ENCODE results near the gene PEAR1.

Gene PEAR1

GRCh38 chr1:156859523-156860112 lies 33.9 kb upstream of the PEAR1 start:
- in situ Hi-C loops (cut with MboI; ENCODE audit: low pct_unique_long_range_greater_than_20kb, low sequenced_read_pairs), result no loop called here
- no peak for DNase-seq

GRCh38 chr1:156860113-156860627 lies 33.3 kb upstream of the PEAR1 start:
- in situ Hi-C loops (cut with MboI; ENCODE audit: low pct_unique_long_range_greater_than_20kb, low sequenced_read_pairs), result no loop called here
- peak; percentile 65 for DNase-seq

GRCh38 chr1:156860628-156861423 lies 32.7 kb upstream of the PEAR1 start, which contains the start of gene NTRK1:
TSS of gene NTRK1 (plus strand) at chr1:156860865. CDS start at chr1:156860935, 70 bp downstream.
- peak; percentile 65 for DNase-seq
- in situ Hi-C loops (cut with MboI; ENCODE audit: low pct_unique_long_range_greater_than_20kb, low sequenced_read_pairs), result no loop called here

DNA sequence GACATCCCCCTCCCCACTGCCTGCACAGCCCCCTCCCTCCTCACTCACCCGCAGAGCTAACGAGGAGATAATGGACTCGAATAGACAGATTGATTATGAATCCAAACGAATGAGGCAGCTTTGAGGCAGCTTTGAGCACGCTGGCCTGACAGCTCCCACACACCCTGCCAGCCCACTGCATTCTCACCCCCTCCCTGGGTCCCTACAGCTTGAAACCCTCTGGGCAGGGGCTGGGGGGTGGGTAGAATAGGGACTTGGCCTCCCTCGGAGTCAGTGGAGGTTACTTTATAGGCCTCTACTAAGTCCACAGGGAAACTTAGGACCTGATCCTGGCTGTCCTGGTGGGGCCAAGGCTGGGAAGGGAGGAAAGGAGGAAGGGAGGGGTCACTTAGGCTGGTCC lies 30.9 kb upstream of the PEAR1 start:
- no peak for DNase-seq
- in situ Hi-C loops (cut with MboI; ENCODE audit: low pct_unique_long_range_greater_than_20kb, low sequenced_read_pairs), result no loop called here

DNA sequence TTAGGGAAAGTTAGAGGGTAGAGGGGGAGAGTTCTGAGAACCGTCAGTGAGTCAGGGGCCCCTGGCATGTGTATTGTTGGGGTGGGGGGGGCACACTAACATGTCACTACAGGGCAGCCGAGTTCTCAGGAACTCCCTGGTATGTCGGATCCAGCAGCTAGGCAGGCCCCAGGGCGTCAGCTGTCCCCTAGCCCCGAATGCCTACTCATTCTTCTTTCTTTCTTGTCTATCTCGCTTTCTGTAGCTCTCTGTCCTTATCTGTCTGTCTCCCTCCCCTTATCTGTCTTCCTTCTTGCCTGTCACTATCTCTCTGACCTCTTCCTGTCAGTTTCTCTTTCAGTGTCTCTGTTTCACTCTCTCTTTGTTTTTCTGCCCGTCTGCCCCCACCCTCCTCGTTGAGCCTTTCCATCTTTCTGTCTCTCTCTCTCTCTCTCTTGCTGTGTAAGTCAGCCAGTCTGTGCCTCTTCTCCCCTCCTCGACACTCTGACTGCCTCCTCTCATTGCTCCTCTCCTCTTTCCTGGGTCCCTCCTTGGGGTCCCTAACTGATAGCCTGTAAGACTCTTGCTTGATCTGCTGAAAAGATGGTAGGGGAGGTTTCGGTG lies 30.4 kb upstream of the PEAR1 start:
- DNase-seq, result peak; percentile 37
- in situ Hi-C loops (cut with MboI; ENCODE audit: low pct_unique_long_range_greater_than_20kb, low sequenced_read_pairs), result no loop called here

DNA sequence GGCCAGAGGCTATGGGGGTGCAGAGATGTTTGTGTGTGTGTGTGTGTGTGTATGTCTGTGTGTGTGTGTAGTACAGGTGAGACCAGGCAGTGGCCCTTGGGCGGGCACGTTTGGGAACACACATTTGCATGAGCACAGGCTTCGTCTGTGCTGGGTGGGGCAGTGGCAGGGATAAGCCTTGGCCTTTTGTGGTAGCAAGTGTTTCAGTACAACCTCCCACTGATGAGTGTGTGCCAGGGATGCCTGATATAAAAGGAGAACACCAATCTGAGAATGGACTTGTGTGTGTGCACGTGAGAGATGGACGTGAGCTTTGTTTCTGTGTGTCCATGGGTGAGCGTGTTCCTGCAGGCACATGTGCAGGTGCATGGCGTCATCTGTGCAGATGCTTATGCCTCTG lies 29.9 kb upstream of the PEAR1 start:
- in situ Hi-C loops (cut with MboI; ENCODE audit: low pct_unique_long_range_greater_than_20kb, low sequenced_read_pairs), result no loop called here
- DNase-seq, result no peak

DNA sequence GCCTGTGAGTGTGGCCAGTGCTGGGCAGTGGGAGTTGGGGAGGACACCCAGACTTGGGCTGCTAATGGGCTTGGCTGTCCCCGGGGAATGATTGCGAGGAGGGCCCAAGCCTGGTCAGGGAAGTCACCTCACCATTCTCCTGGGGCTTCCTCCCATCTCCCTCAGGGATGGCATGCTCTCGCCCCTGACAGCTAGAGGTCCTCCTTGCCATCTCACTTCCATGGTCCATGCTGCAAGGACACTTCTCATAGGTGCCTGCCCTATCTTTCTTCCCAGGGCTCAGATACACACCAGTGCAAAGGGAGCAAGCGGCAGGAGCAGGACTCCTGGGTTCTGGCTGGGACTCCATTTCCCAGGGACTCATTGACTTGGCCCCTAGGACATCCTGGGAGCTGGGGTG lies 28.7 kb upstream of the PEAR1 start:
- DNase-seq, result no peak

GRCh38 chr1:156865258-156865657 lies 28.3 kb upstream of the PEAR1 start:
- DNase-seq, result peak; percentile 32
- in situ Hi-C loops (cut with MboI; ENCODE audit: low pct_unique_long_range_greater_than_20kb, low sequenced_read_pairs), result no loop called here

More for the DNA sequence above, 28.7 kb upstream of the PEAR1 start:
- in situ Hi-C loops (cut with MboI; ENCODE audit: low pct_unique_long_range_greater_than_20kb, low sequenced_read_pairs), result no loop called here

- no peak for DNase-seq
- in situ Hi-C loops (cut with MboI; ENCODE audit: low pct_unique_long_range_greater_than_20kb, low sequenced_read_pairs), result no loop called here
Measured at GRCh38 chr1:156865865-156866248, 27.7 kb upstream of the PEAR1 start.

DNA sequence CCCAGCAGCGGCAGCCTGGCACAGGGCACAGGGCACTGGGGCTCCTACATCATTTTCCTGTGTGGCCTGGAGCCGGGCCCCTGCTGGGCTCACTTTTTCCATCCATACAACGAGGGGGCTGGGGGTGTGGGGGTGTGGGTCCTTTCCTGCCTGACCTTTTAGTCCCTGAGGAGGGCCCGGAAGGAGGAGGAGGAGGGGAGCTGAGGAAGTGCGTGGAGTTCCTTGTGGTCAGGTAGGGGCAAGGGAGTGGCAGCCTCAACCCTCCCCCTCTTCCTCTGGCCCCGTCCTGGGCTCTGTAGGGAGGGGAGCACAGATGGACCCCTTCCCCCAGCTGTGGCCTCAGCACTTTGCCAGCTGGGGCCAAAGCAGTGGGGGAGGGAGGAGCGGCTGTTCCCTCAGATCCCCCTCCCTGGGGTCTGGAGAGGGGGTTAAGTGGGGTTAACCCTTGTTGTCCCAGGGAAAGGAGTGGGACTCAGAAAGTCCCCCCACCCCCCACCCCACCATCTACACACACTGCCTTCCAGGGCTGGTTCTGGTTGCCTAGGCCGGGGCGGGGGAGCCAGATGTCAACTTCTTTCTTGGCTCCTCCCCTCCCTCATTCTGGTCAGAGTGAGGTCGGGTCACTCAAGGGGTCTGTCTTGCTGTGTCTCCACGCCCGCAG lies 27.1 kb upstream of the PEAR1 start:
- in situ Hi-C loops (cut with MboI; ENCODE audit: low pct_unique_long_range_greater_than_20kb, low sequenced_read_pairs), result no loop called here
- peak; percentile 64 for DNase-seq

GRCh38 chr1:156868341-156868740 lies 25.2 kb upstream of the PEAR1 start:
- in situ Hi-C loops (cut with MboI; ENCODE audit: low pct_unique_long_range_greater_than_20kb, low sequenced_read_pairs), result no loop called here
- DNase-seq, result no peak

DNA sequence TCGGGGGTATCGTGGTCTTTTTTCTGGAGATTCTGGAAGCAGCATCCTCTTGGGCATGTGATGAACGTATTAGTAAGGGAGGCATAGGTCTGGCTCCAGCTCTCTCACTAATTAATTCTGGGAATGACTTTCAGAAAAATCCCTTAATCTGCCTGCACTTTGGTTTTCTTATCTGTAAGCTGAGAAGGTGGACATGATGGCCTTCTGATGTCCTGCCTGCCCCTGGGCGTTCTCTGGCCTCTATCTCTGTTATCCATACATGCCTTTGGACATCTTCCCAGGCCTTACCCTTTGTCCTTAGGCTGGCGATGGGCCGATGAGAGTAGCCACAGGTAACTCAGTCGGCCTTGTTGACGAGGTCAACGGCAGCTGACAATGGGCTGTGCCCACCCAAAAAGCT lies 24.1 kb upstream of the PEAR1 start:
- in situ Hi-C loops (cut with MboI; ENCODE audit: low pct_unique_long_range_greater_than_20kb, low sequenced_read_pairs), result no loop called here
- DNase-seq, result no peak

- no peak for DNase-seq
- in situ Hi-C loops (cut with MboI; ENCODE audit: low pct_unique_long_range_greater_than_20kb, low sequenced_read_pairs), result no loop called here
Measured at GRCh38 chr1:156873659-156874058, 19.9 kb upstream of the PEAR1 start.

DNA sequence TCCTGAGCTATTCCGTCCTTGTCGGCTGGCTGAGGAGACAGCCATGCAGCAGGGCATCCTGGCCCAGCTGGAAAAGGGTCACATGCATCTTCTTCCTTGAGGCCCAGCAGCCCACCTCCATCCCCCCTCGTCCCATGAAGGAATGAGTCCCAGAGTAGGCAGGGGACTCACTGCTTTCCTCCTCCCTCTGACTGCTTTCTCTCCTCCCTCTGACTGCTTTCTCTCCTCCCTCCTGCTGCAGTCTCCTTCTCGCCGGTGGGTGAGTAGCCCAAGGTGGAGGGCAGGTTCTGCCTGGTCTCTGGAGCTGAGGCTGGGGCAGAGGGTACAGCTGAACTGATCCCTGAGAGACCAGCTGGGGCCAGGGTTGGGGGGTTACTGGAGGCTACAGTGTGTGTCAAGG lies 19.4 kb upstream of the PEAR1 start:
- in situ Hi-C loops (cut with MboI; ENCODE audit: low pct_unique_long_range_greater_than_20kb, low sequenced_read_pairs), result no loop called here
- no peak for DNase-seq

GRCh38 chr1:156874572-156875340 lies 18.8 kb upstream of the PEAR1 start:
- no peak for DNase-seq
- in situ Hi-C loops (cut with MboI; ENCODE audit: low pct_unique_long_range_greater_than_20kb, low sequenced_read_pairs), result no loop called here

- in situ Hi-C loops (cut with MboI; ENCODE audit: low pct_unique_long_range_greater_than_20kb, low sequenced_read_pairs), result no loop called here
- no peak for DNase-seq
Measured at GRCh38 chr1:156875341-156875615, 18.2 kb upstream of the PEAR1 start.

DNA sequence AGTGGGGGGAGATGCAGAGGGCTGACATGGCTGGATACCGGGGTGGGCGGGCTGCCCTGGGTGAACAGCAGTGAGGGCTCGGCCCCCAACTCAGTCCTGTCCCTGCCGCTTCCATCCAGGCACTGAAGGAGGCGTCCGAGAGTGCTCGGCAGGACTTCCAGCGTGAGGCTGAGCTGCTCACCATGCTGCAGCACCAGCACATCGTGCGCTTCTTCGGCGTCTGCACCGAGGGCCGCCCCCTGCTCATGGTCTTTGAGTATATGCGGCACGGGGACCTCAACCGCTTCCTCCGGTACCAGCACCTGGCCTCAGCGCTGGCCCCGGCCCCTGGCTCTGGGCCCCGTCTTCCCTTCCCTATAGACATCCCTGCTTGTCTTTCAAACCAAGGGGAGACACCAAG lies 17.2 kb upstream of the PEAR1 start:
- in situ Hi-C loops (cut with MboI; ENCODE audit: low pct_unique_long_range_greater_than_20kb, low sequenced_read_pairs), result no loop called here
- DNase-seq, result no peak

GRCh38 chr1:156877433-156878170 lies 15.9 kb upstream of the PEAR1 start:
- no peak for DNase-seq
- in situ Hi-C loops (cut with MboI; ENCODE audit: low pct_unique_long_range_greater_than_20kb, low sequenced_read_pairs), result no loop called here

- no peak for DNase-seq
- in situ Hi-C loops (cut with MboI; ENCODE audit: low pct_unique_long_range_greater_than_20kb, low sequenced_read_pairs), result no loop called here
Measured at GRCh38 chr1:156879876-156880275, 13.6 kb upstream of the PEAR1 start.

Data from KBM-7 (cell line).